HG03565 (cell line): ENCODE results near the gene ATP6AP2.
"Not testable (repeated sequence)": the region's sequence is repeated elsewhere in the genome, so short reads cannot be mapped to it uniquely, and the experiment has no call there.

Experiments used
- ATAC-seq: cut with Tn5 transposase; IDR thresholded peaks from one replicate; pipeline ENCODE4 v1.9.1; 2021; ENCODE audit warnings: mild to moderate bottlenecking, moderate library complexity; ENCODE audit not compliant: unreplicated experiment

ATP6AP2 gene, protein sequence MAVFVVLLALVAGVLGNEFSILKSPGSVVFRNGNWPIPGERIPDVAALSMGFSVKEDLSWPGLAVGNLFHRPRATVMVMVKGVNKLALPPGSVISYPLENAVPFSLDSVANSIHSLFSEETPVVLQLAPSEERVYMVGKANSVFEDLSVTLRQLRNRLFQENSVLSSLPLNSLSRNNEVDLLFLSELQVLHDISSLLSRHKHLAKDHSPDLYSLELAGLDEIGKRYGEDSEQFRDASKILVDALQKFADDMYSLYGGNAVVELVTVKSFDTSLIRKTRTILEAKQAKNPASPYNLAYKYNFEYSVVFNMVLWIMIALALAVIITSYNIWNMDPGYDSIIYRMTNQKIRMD

DNA sequence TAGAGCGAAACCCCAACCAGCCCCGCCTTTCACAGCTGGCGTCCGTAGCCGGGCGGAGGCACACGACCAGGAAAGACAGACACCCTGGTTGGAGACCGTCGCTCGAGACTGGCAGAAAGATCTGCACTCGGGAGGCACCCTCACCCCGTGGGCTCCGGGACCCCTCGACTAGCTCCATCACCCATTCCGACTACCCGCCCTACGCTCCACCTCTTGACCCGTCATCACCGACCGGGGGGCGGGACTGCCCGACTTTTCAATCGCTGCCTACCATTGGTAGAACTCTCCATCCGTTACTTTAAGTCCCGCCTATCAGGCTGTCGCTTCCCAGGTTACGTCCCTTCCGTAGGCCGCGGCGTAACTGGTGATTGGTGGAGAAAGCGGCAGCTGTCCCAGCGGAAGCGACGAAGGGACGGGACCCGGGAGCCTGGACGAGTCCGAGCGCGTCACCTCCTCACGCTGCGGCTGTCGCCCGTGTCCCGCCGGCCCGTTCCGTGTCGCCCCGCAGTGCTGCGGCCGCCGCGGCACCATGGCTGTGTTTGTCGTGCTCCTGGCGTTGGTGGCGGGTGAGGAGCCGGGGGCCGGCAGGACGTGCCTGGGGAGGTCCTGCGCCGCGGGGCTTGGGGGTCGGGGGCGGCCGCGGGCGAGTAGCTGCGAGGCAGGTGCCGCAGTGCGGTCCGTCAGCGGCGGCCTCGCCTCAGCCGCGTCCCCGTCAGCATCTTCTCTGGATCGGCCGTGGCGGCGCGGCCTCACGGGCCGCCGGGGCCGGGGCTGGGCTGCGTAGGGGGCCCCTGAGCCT, at the start of gene ATP6AP2:
TSS of gene ATP6AP2 (plus strand) at position 434 of the 799 bp plus-strand sequence. CDS start at position 530, 96 bp downstream.
- ATAC-seq, result peak; percentile 97

DNA sequence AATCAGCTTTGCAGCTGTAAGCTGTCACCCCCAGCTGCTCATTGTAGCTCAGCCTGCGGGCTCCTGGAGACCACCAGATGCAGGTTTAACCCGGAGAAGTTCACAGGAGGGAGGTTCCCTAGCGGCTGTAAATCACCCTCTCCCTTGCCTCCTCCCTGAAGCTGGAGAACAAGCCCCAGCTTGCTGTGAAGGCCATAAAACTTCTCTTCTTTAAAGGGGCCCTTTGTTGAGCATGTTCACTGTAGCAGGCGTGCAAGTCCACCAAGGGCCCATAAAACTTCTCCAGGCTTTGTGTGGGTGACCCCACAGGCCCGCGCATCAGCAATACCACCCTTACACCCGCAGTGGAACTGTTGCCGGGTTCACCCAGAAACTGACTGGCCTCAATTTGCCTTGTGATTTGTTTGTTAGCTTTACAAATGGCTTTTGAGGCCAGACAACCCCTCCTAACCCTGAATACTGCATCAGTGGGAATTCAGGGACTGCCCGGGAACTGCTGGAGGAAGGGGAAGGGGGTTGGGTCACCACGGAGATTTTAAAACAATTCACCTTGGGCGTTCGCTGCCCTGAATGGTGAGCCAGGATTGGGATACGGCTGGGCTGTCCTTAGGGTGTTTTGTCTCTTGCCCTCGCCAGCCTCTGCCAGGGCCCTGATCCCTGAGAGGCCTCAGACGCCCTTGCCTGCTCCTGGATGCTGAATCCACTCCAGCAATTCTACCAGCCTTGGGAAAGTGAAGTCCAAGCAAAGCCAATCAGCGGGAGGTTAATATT, 49.5 kb upstream of the ATP6AP2 start:
- ATAC-seq, result no peak

DNA sequence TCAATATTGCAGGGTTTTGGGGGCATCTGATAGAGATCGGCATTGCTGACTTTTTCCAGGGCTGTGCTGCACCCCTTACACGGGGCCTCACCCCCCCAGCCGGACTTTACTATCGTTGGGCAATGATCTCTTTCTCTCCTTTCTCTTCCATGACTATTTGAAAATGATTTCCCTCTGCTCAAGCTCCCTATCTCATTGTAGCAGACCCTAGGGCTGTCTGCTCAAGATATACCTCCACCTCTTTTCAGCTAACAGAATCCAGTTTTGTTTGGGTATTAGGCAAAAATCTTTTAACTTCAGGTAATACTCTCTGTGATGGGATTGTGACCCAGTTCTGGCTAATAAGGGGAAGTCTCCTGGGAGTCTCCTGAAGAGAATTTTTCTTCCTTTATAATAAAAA, 43.5 kb upstream of the ATP6AP2 start:
- ATAC-seq, result no peak

DNA sequence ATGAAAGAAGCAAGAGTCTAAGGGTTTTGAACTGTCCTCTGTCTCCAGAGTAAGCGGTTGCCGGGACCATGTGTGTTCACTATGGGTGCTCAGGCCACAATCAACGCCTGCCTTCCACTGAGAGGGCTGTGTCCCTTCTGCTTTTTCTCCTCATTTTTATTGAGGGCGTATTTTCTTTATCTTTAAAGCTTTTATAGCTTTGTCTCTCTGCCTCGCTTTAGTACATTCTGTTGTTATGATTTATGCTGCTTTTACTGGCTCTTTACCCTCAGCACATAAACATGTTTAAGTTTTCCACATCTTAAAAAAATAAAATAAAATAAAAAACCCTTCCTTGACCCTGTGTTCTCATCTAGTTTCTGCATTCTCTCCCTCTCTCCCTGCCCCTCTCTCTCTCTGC, 42.4 kb upstream of the ATP6AP2 start:
- no peak for ATAC-seq

DNA sequence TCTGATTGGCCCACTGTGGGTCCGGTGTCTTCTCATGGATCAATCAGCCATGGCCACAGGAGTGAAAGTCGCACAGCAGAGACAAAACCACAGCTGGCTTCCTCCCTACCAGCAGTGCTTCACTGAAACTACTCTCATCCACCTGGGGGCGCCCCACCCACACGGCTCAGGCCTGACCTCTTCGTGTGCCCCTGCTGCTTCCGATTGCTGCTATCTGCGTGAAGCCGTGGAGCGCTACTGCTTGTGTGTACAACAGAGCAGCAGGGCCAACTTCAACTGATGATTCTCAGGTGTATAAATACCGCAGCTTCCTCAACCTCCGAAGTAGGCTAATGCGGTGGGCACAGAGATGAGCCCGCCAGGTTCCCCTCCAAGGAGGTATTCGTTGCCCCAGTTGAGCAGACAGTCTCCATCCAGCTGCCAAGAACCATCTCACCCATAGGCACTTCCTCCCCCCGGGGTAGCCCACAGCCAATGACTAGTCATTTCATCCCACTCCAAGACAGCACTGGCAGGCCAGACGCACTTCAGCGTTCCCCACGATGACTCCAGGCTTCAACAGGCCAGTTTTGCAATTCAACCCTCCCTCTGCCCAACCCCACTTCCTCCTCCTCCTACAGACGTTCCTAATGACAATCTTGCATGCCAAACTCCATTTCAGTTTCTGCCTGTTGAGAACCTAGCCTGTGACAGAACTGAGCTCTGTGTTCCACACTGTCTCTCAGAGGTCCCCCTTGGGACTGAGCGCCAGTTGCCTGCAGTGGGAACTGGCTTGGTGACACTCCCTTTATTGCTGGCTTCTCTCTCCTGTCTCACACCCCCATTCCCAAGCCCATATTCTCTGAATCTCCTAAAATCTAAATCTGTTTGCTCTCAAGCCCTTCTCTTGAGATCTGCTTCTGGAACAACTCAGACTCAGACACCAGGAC, 41.3 kb upstream of the ATP6AP2 start:
- no peak for ATAC-seq

DNA sequence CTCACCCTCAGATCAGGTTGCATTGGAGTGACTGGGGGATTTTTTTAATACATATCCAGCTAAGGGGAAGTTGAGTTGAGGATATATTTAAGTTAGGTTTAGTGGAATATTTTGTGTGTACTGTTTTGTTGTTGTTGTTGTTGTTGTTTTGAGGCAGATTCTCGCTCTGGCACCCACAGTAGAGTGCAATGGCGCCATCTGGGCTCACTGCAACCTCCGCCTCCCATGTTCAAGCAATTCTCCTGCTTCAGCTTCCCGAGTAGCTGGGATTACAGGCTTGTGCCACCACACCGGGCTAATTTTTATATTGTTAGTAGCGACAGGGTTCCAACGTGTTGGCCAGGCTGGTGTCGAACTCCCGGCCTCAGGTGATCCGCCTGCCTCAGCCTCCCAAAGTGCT, 38.6 kb upstream of the ATP6AP2 start:
- ATAC-seq, result no peak

DNA sequence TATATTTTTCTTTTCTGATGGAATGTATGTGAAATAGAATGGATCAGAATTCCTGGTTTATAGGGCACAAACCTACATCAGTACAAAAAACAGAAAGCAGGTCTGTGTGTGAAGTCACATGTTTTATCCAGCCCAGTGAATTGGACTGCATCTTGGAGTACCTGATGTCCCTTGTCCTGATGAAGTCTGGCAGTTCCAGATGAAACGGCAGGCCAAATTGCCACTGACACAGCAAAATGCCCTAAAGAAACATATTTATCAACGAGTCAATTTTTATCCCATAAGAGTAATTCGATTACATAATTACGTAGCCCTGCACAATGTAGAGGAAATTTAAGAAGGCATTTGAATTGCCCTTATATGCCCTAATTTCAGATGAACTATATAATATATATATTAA, 37.8 kb upstream of the ATP6AP2 start:
- no peak for ATAC-seq

DNA sequence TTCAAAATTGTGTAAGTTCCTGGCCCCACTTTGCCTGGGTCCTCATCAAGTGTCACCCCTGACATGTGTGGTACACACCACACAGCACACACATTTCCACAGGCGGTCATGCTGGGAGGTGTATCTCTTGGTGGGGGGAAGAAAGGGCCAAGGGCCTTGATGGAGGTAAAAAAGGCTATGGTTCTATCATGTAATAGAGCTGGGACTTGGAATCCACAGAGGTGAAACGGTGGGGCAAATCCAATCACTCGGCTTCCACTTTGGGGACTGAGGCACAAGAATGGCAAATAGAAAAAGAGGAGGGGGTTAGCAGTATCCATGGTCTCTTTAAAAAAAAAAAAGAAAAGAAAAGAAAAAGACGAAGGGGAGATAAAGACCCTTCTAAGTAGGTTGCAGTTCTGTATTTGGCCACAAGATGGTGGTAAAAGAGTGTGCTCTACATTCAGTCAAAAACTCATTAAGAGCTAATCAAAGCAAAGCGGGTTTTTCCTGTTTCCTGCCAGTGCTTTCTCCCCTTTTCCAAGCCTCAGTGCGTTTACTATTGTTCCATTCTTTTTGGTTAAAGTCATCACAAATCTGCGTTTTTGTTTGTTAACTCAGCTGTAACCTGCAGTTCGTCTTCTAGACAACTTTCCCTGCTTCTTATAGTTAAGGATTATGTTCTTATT, 37.0 kb upstream of the ATP6AP2 start:
- no peak for ATAC-seq

DNA sequence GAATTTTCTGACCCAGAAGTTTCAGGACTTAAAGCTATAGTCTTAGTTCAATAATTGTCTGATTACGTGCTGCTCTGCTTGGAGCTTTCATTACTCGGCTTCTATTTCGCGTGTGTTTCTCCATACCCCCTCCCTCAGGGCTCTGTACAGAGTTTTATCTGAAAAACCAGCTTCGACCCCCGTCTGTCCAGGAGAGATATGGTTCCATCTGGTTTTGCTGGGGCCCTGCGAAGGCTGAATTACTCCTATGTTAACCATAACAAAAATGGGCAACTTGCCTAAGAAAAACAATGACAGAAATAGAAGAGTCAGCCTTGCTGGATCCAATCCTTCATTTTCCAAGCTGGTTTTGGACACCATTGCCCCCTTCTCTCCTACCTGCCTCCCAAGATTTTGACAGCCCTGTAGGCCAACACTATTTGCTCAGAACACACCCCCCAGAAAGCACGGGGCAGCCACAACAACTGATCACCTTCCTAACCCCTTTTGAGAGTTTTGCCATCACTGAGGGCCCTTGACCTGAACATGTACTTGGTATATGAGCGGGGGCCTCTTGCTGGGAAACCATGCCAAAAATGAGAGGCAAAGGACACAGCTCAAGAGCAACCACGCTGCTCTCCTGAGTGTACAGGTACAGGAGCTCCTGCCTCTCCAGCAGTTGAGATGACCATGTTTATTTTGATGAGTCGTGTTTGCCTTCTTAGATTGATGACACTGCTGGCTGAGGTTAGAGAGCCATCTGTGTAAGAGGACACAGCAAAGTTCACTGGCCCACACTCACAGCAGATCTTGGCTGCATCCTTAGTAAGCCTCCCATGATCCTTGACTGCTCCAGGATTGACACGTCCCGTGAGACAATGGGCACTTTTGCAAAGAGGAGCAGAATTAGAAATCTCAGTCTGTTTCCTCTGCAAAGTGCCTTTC, 36.2 kb upstream of the ATP6AP2 start:
- no peak for ATAC-seq

DNA sequence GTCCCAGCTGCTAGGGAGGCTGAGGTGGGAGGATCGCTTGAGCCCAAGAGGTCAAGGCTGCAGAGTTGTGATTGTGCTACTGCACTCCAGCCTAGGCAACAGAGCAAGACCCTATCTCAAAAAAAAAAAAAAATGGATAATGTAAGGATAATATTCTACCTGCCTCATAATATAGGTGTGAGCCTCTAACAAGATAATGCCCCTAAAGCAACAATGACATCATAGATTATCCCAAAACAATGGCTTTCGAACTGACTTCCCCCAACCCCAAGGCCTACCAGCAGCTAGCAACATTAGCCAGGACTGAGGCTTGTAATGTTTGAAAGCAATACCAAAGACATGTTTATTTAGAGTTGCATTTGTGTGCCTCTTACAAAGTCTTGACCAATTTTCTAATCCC, 33.9 kb upstream of the ATP6AP2 start:
- ATAC-seq, result no peak

DNA sequence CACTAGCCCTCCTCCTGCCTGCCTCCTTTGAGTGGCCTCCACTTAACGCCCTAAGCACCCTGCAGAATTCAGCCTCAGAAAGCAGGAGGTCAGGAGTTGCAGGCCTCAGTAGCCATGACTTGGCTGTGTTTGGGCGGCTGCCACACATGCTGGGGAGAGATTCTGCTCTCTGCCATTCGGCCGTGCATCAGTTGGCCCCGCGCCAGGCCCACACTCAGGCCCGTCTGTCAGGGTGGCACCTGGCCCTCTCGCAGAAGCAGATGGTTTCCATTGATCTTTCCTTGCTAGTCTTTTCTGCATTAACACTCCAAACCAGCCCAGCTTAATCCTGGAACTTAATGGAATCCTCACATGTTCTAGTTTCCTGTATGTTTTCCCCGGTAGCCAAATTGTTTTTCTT, 30.7 kb upstream of the ATP6AP2 start:
- no peak for ATAC-seq

DNA sequence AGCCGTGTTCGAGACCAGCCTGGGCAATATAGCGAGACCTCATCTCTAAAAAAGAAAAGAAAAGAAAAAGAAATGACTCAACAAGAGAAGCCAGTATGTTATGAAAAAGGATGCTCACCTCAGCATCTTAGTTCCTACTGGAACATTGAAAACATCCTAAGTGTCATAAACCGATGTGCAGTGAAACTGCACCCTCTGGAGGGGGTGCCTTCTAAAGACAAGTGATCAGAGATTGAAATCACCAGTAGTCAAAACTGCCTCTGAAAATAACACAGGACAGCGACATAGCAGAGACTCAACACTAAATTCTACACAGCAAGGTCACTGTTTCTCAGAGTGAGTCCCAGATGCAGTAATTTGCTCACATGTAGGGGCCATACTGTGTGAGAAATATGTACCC, 28.0 kb upstream of the ATP6AP2 start:
- no peak for ATAC-seq

DNA sequence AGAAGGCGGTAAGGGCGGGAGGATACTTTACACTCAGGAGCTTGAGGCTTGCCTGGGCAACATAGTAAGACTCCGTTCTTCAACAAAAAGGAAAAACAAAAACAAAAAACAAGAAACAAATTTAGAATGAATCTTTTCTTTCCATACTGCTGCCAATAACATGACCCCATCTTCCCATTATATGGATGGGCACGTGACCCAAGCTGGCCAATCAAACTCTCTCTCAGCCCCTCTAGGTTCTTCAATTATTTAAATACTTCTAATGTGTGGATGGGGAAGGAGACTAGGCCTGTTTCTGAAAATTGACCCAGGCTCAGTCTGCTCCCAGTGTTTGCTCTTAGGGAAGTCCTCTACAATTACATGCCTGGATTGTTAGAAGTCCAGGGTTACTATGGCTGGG, 22.2 kb upstream of the ATP6AP2 start:
- ATAC-seq, result no peak

DNA sequence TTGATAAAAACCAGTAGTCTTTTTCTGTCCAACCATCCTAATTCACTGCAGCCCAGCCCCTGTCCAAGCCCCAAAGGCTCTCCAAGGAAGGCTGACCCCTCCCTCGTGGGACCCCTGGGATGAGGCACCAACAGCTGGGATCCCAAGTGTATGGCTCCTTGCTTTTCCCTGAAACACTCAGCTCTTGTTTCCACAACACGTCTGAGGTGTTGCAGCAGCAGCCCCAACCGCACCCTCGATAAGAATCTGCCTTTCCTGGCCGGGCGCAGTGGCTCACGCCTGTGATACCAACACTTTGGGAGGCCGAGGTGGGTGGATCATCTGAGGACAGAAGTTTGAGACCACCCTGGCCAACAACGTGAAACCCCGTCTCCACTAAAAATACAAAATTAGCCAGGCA, 17.0 kb upstream of the ATP6AP2 start:
- ATAC-seq, result no peak

DNA sequence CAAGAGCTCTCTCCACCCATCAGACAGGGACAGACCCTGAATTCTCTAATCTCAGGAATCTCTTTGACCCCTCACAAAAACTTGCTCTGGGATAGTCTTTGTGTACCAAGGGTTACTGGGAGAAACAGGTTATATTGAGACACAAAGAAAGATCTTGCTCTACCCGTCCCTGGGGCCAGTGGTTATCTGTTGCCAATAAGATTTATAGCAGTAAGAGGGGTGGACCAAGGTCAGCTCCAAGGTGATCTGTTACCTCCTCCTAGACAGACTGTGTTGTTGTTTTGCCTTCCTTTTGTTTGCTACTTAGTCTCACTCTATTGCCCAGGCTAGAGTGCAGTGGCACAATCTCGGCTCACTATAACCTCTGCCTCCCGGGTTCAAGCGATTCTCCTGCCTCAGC, 16.3 kb upstream of the ATP6AP2 start:
- no peak for ATAC-seq

DNA sequence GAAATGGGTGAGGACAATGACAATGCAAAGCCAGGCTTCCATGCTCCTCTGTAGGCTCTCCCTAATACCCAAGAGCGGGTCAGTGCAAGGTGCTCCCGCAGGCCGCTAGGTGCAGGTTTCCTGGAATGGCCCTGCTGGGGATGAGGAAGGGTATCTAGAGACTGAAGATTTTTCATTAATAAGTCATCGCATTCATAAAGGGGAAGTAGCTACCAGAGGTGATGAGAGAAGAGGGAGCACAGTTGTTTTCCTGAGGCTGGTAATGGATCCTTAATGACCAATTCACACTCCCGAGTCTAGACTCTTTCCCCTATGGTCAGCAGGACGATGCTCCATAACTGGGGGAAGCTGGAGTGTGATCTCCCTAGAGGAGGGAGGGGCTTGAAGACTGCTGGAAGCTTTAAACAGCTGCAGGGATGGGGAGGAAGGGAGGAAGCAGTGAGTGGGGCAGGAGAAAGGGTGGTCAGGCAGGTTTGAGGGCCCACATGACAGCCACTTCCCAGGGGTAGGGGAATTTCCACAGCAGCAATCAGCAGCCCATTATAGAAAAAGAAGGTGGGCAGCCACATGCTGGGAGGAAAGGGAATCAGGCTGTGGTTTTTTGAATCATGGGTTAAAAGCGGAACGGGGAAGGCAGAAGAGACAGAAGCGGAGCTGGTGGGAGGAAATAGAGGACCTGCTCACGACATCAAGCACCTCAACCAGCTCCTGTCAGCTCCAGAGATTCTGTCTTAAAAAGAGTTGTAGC, 10.2 kb upstream of the ATP6AP2 start:
- ATAC-seq, result no peak

DNA sequence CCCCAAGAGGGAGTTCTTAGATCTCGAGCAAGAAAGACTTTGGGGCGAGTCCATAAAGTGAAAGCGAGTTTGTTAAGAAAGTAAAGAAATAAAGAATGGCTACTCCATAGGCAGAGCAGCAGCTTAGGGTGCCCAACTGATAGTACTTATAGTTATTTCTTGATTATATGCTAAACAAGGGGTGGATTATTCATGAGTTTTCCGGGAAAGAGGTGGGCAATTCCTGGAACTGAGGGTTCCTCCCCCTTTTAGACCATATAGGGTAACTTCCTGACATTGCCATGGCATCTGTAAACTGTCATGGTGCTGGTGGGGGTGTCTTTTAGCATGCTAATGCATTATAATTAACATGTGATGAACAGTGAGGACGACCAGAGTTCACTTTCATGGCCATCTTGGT, 9.6 kb upstream of the ATP6AP2 start:
- not testable (repeated sequence) for ATAC-seq

DNA sequence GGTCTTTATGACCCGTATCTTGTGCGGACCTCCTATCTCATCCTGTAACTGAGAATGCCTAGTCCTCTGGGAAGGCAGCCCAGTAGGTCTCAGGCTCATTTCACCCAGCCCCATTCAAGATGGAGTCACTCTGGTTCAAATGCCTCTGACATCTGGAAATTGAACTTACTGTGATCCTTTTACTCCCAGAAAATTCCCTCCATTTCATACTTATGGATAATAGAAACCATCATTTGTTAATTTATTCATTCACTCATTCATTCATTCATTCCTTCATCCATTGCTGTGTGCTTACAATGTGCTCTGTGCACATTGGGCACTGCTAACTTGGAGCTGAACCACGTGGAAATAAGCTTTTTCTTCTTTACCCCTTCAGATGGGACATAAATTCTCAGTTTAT, 9.2 kb upstream of the ATP6AP2 start:
- no peak for ATAC-seq
